ENCODE measurements around the gene SLC16A10.
"Not testable (repeated sequence)": the region's sequence is repeated elsewhere in the genome, so short reads cannot be mapped to it uniquely, and the experiment has no call there.

Gene SLC16A10

GRCh38 chr6:111132669-111133068 lies 45.4 kb downstream of the SLC16A10 start:
- not testable (repeated sequence) for DNase-seq (ENCODE audit: low read depth in 2 of 2)

- not testable (repeated sequence) for DNase-seq (ENCODE audit: low read depth in 2 of 2)
These were observed 47.0 kb downstream of the SLC16A10 start for GRCh38 chr6:111134236-111134869.

- DNase-seq (ENCODE audit: low read depth in 2 of 2): not testable (repeated sequence)
These were observed 50.3 kb downstream of the SLC16A10 start for GRCh38 chr6:111137489-111138093.

- DNase-seq (ENCODE audit: low read depth in 2 of 2): no peak
These were observed 60.1 kb downstream of the SLC16A10 start for GRCh38 chr6:111147440-111147839.

GRCh38 chr6:111148110-111148509 lies 60.8 kb downstream of the SLC16A10 start:
- DNase-seq (ENCODE audit: low read depth in 2 of 2): no peak

- DNase-seq (ENCODE audit: low read depth in 2 of 2): no peak
These were observed 63.3 kb downstream of the SLC16A10 start for GRCh38 chr6:111150577-111150976.

GRCh38 chr6:111154981-111155380 lies 67.7 kb downstream of the SLC16A10 start:
- DNase-seq (ENCODE audit: low read depth in 2 of 2): no peak

- no peak for DNase-seq (ENCODE audit: low read depth in 2 of 2)
These were observed 70.1 kb downstream of the SLC16A10 start for GRCh38 chr6:111157412-111157811.

GRCh38 chr6:111159633-111160032 lies 72.3 kb downstream of the SLC16A10 start:
- no peak for DNase-seq (ENCODE audit: low read depth in 2 of 2)

- no peak for DNase-seq (ENCODE audit: low read depth in 2 of 2)
These were observed 74.3 kb downstream of the SLC16A10 start for GRCh38 chr6:111161650-111162049.

- DNase-seq (ENCODE audit: low read depth in 2 of 2): no peak
These were observed 75.2 kb downstream of the SLC16A10 start for GRCh38 chr6:111162504-111162903.

GRCh38 chr6:111171577-111172400 lies 84.5 kb downstream of the SLC16A10 start:
- no peak for DNase-seq (ENCODE audit: low read depth in 2 of 2)

GRCh38 chr6:111172563-111172962 lies 85.3 kb downstream of the SLC16A10 start:
- DNase-seq (ENCODE audit: low read depth in 2 of 2): no peak

- no peak for DNase-seq (ENCODE audit: low read depth in 2 of 2)
These were observed 86.0 kb downstream of the SLC16A10 start for GRCh38 chr6:111173341-111173740.

GRCh38 chr6:111173946-111174345 lies 86.6 kb downstream of the SLC16A10 start:
- DNase-seq (ENCODE audit: low read depth in 2 of 2): no peak

GRCh38 chr6:111175109-111175508 lies 87.8 kb downstream of the SLC16A10 start:
- DNase-seq (ENCODE audit: low read depth in 2 of 2): no peak

GRCh38 chr6:111176038-111176759 lies 88.9 kb downstream of the SLC16A10 start:
- DNase-seq (ENCODE audit: low read depth in 2 of 2): no peak

GRCh38 chr6:111176760-111177099 lies 89.4 kb downstream of the SLC16A10 start:
- no peak for DNase-seq (ENCODE audit: low read depth in 2 of 2)

GRCh38 chr6:111177131-111177530 lies 89.8 kb downstream of the SLC16A10 start:
- DNase-seq (ENCODE audit: low read depth in 2 of 2): no peak

- no peak for DNase-seq (ENCODE audit: low read depth in 2 of 2)
These were observed 96.6 kb downstream of the SLC16A10 start for GRCh38 chr6:111183702-111184517.

- no peak for DNase-seq (ENCODE audit: low read depth in 2 of 2)
These were observed 97.7 kb downstream of the SLC16A10 start for GRCh38 chr6:111184827-111185532.

All from stimulated activated CD8-positive, alpha-beta memory T cell treated with anti-CD3 and anti-CD28 coated beads, Interleukin-7, amount 100 ng/mL, for 1 hour (primary cell).